GM23338 (cell line): Measurements from ENCODE around the gene EIF3L. TPM values are rescaled to one million over a fixed set of nuclear protein-coding genes. Genes with fewer than 3 reads are reported as not detected.

Experiments used
- ATAC-seq: fragments of 200-7000 bp; cut with Tn5 transposase; 3 replicates; pipeline ENCODE4 v1.9.1; 2020
- DNase-seq: peaks from one replicate; pipeline ENCODE4 v3.0.0-alpha.2; 2015; ENCODE audit warnings: low spot score
- H2AFZ ChIP-seq: fragments of 200-600 bp; sonication (generic); 2 replicates; pipeline ENCODE4 v1.8.0; 2016; ENCODE audit warnings: antibody characterized with exemption, mild to moderate bottlenecking, moderate library complexity
- H3F3A ChIP-seq: fragments of 200-600 bp; sonication (generic); replicated peaks from 2 replicates; pipeline ENCODE4 v1.8.0; 2017; ENCODE audit warnings: antibody characterized with exemption, mixed run types, low read depth
- H3K27ac ChIP-seq: fragments of 200-600 bp; sonication (generic); 2 replicates; pipeline ENCODE4 v1.6.1; 2016; ENCODE audit warnings: low read depth
- H3K27me3 ChIP-seq: fragments of 200-600 bp; sonication (generic); 2 replicates; pipeline ENCODE4 v1.8.0; 2016; ENCODE audit warnings: mild to moderate bottlenecking, mixed run types, moderate library complexity; ENCODE audit not compliant: insufficient read depth
- H3K36me3 ChIP-seq: fragments of 200-600 bp; sonication (generic); 2 replicates; pipeline ENCODE4 v1.8.0; 2016; ENCODE audit warnings: mild to moderate bottlenecking; ENCODE audit not compliant: insufficient read depth
- H3K4me1 ChIP-seq: fragments of 200-600 bp; sonication (generic); 2 replicates; pipeline ENCODE4 v1.8.0; 2016; ENCODE audit warnings: mild to moderate bottlenecking, moderate library complexity; ENCODE audit not compliant: insufficient read depth
- H3K4me2 ChIP-seq: fragments of 200-600 bp; sonication (generic); 2 replicates; pipeline ENCODE4 v1.7.1; 2017; ENCODE audit warnings: mixed run types
- H3K4me3 ChIP-seq: fragments of 200-600 bp; sonication (generic); 2 replicates; pipeline ENCODE4 v1.6.1; 2016; ENCODE audit warnings: mixed run types
- H3K79me2 ChIP-seq: fragments of 200-600 bp; sonication (generic); replicated peaks from 2 replicates; pipeline ENCODE4 v1.8.0; 2017; ENCODE audit warnings: mild to moderate bottlenecking; ENCODE audit not compliant: insufficient read depth
- H3K9me2 ChIP-seq: fragments of 200-600 bp; sonication (generic); 2 replicates; pipeline ENCODE4 v1.8.0; 2017; ENCODE audit not compliant: insufficient read depth
- H4K20me1 ChIP-seq: fragments of 200-600 bp; sonication (generic); replicated peaks from 2 replicates; pipeline ENCODE4 v1.8.0; 2017; ENCODE audit warnings: mild to moderate bottlenecking; ENCODE audit not compliant: insufficient read depth
- H3K27ac Mint-ChIP-seq: 2 replicates; pipeline ENCODE4 v1.8.0; 2020; ENCODE audit warnings: inconsistent platforms, mild to moderate bottlenecking, moderate library complexity, mixed read lengths
- H3K27me3 Mint-ChIP-seq: 3 replicates; pipeline ENCODE4 v1.8.0; 2022; ENCODE audit warnings: low read depth, mild to moderate bottlenecking, moderate library complexity, mixed read lengths, inconsistent platforms; ENCODE audit not compliant: insufficient read depth, poor library complexity
- H3K36me3 Mint-ChIP-seq: 3 replicates; pipeline ENCODE4 v1.8.0; 2021; ENCODE audit warnings: low read depth, mild to moderate bottlenecking, inconsistent platforms, moderate library complexity, mixed read lengths
- H3K4me1 Mint-ChIP-seq: 3 replicates; pipeline ENCODE4 v1.8.0; 2020; ENCODE audit warnings: mild to moderate bottlenecking, inconsistent platforms, mixed read lengths
- H3K4me3 Mint-ChIP-seq: 3 replicates; pipeline ENCODE4 v1.8.0; 2021; ENCODE audit warnings: moderate library complexity, mild to moderate bottlenecking, inconsistent platforms, mixed read lengths
- H3K9me3 Mint-ChIP-seq: 3 replicates; pipeline ENCODE4 v1.8.0; 2020; ENCODE audit warnings: moderate library complexity, mild to moderate bottlenecking, inconsistent platforms, mixed read lengths
- CREB1 ChIP-seq: fragments of 250-450 bp; sonication (Bioruptor Pico); IDR thresholded peaks from 2 replicates; pipeline ENCODE4 v1.5.0; 2020; ENCODE audit warnings: low read depth, mild to moderate bottlenecking, moderate library complexity
- EZH2 ChIP-seq: fragments of 200-600 bp; sonication (generic); IDR thresholded peaks from one replicate; pipeline ENCODE4 v1.8.0; 2017; ENCODE audit warnings: antibody characterized with exemption, mild to moderate bottlenecking, low read depth; ENCODE audit not compliant: unreplicated experiment
- EZH2phosphoT487 ChIP-seq: fragments of 200-600 bp; sonication (generic); IDR thresholded peaks from one replicate; pipeline ENCODE4 v1.8.1; 2018; ENCODE audit warnings: antibody characterized with exemption; ENCODE audit not compliant: unreplicated experiment
- JUNB ChIP-seq: IDR thresholded peaks from one replicate; pipeline ENCODE4 v1.6.1; 2016; ENCODE audit warnings: antibody characterized with exemption; ENCODE audit not compliant: unreplicated experiment
- NANOG ChIP-seq: IDR thresholded peaks from 2 replicates; pipeline ENCODE4 v1.6.1; 2016; ENCODE audit warnings: antibody characterized with exemption, borderline replicate concordance
- POLR2AphosphoS5 ChIP-seq: IDR thresholded peaks from 2 replicates; pipeline ENCODE4 v1.6.1; 2016; ENCODE audit warnings: antibody characterized with exemption, low read depth
- ZNF331 ChIP-seq: fragments of 250-450 bp; sonication (Bioruptor Pico); IDR thresholded peaks from 2 replicates; pipeline ENCODE4 v1.5.0; 2020; ENCODE audit warnings: low read depth, mild to moderate bottlenecking, moderate library complexity
- polyA plus RNA-seq: library from polyadenylated mRNA; unstranded; fragments of >200 nt; fragmentation: Nextera tagmentation; extraction: Ambion mirVana; gene quantifications from 2 replicates; pipeline ENCODE4 v1.2.1, GENCODE V29; 2016
- total RNA-seq: library from RNA; depleted of rRNA; stranded (reverse); fragments of >200 nt; shearing (Covaris generic); gene quantifications from 2 replicates; pipeline ENCODE4 v1.2.3, GENCODE V29; 2014
- TF ChIP-seq, protein P1 (sequence below), 2 experiments: fragments of 200-600 bp in 1 of 2; sonication (generic) in 1 of 2; conservative IDR thresholded peaks; 2 replicates each; pipeline versions ENCODE4 v1.5.1 to v1.6.1; 2016 to 2017; ENCODE audit warnings: antibody characterized with exemption in 2 of 2, low read depth in 2 of 2, mild to moderate bottlenecking in 2 of 2, moderate library complexity in 1 of 2
- TF ChIP-seq, protein P2 (sequence below): fragments of 250-450 bp; sonication (Bioruptor Pico); IDR thresholded peaks from 2 replicates; pipeline ENCODE4 v1.5.0; 2020; ENCODE audit warnings: mild to moderate bottlenecking, moderate library complexity

Gene EIF3L
- total and polyA plus RNA-seq, 2 experiments from 2014 or later, result 430 to 459 TPM

DNA sequence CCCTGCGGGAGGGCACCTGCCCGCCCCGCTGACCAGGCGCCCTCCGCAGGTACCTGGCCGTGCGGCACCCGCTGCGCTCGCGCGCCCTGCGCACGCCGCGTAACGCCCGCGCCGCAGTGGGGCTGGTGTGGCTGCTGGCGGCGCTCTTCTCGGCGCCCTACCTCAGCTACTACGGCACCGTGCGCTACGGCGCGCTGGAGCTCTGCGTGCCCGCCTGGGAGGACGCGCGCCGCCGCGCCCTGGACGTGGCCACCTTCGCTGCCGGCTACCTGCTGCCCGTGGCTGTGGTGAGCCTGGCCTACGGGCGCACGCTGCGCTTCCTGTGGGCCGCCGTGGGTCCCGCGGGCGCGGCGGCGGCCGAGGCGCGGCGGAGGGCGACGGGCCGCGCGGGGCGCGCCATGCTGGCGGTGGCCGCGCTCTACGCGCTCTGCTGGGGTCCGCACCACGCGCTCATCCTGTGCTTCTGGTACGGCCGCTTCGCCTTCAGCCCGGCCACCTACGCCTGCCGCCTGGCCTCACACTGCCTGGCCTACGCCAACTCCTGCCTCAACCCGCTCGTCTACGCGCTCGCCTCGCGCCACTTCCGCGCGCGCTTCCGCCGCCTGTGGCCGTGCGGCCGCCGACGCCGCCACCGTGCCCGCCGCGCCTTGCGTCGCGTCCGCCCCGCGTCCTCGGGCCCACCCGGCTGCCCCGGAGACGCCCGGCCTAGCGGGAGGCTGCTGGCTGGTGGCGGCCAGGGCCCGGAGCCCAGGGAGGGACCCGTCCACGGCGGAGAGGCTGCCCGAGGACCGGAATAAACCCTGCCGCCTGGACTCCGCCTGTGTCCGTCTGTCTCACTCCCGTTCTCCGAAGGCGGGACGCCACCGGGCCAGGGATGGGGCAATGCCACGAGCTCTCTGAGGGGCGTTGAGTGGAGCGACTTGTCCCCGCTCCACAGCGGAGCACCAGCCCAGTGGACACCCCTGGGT lies 24.3 kb upstream of the EIF3L start:
- peaks cover 33% of the 10 kb centered on the region for H3K4me1 Mint-ChIP-seq
- Histone ChIP-seq H2AFZ (0 out of 2 replicates have a peak overlapping the region, but pooled peaks have one; percentile 32), H3K36me3 (no peaks in the 10 kb centered on the region), H3K27me3 (peaks cover 53% of the 10 kb centered on the region), H3K9me2 (no peaks in the 10 kb centered on the region), H4K20me1 (no peaks in the 10 kb centered on the region), H3K79me2 (no peaks in the 10 kb centered on the region), H3F3A (peaks cover 12% of the 10 kb centered on the region; the same call in 1 of the 2 replicates), H3K27ac (no peak overlapping the region), H3K4me2 (peak overlapping the region; percentile 75), H3K4me3 (peak overlapping the region; percentile 47), H3K4me1 (peaks cover 27% of the 10 kb centered on the region)
- ATAC-seq (peak; percentile 69), DNase-seq (peak; percentile 82)
- H3K4me3 Mint-ChIP-seq, result peak overlapping the region; percentile 66
- H3K9me3 Mint-ChIP-seq, result no peaks in the 10 kb centered on the region; the same call in 2 of the 3 replicates
- no peak overlapping the region for H3K27ac Mint-ChIP-seq
- TF ChIP-seq, protein P1, sequence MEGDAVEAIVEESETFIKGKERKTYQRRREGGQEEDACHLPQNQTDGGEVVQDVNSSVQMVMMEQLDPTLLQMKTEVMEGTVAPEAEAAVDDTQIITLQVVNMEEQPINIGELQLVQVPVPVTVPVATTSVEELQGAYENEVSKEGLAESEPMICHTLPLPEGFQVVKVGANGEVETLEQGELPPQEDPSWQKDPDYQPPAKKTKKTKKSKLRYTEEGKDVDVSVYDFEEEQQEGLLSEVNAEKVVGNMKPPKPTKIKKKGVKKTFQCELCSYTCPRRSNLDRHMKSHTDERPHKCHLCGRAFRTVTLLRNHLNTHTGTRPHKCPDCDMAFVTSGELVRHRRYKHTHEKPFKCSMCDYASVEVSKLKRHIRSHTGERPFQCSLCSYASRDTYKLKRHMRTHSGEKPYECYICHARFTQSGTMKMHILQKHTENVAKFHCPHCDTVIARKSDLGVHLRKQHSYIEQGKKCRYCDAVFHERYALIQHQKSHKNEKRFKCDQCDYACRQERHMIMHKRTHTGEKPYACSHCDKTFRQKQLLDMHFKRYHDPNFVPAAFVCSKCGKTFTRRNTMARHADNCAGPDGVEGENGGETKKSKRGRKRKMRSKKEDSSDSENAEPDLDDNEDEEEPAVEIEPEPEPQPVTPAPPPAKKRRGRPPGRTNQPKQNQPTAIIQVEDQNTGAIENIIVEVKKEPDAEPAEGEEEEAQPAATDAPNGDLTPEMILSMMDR (conservative IDR thresholded peaks at IDR 0.05; ENCODE audit: low read depth in 2 of 2), result peak in 1 of 2 experiments; percentile 56; a peak in 2 of 4 replicates
- peak; percentile 54; the same call in 1 of the 2 replicates for TF ChIP-seq POLR2AphosphoS5
- TF ChIP-seq JUNB, result no peak
- peak; percentile 6 for TF ChIP-seq EZH2
- TF ChIP-seq EZH2phosphoT487, result no peak
- H3K36me3 Mint-ChIP-seq, result no peaks in the 10 kb centered on the region; the same call in 2 of the 3 replicates
- H3K27me3 Mint-ChIP-seq, result peaks cover 52% of the 10 kb centered on the region

DNA sequence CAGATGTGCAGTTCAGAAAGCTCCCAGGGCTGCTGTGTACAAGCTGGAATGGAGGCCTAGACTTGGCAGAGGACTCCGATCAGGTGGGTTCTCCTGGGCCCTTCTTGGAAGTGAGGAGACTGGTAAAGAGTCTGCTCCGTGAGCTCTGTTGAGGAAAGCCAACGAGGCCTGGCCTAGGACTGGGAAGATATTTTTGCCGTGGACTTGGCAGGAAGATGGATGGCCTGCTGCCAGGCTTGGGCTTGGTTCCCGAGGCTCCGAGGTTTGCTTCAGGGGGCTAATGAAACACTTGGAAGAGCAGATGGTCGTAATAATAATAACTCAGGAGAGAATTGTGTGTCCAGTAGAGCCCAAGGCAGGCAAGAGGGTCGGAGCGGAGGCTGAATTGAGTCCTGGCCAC lies 22.2 kb upstream of the EIF3L start:
- Histone ChIP-seq H3F3A (peaks cover 8% of the 10 kb centered on the region; the same call in 1 of the 2 replicates), H3K27ac (no peak overlapping the region), H3K4me2 (no peak overlapping the region), H3K27me3 (peaks cover 41% of the 10 kb centered on the region), H3K36me3 (no peaks in the 10 kb centered on the region; the same call in 1 of the 2 replicates), H3K79me2 (no peaks in the 10 kb centered on the region), H3K4me1 (peaks cover 23% of the 10 kb centered on the region), H2AFZ (no peak overlapping the region), H3K4me3 (no peak overlapping the region), H4K20me1 (no peaks in the 10 kb centered on the region), H3K9me2 (no peaks in the 10 kb centered on the region)
- DNase-seq (no peak), ATAC-seq (no peak)
- no peak overlapping the region; the same call in 2 of the 3 replicates for H3K4me3 Mint-ChIP-seq
- peaks cover 35% of the 10 kb centered on the region for H3K27me3 Mint-ChIP-seq
- no peak overlapping the region for H3K27ac Mint-ChIP-seq
- H3K4me1 Mint-ChIP-seq, result peaks cover 21% of the 10 kb centered on the region
- H3K9me3 Mint-ChIP-seq, result no peaks in the 10 kb centered on the region
- H3K36me3 Mint-ChIP-seq, result peaks cover 10% of the 10 kb centered on the region; the same call in 2 of the 3 replicates
- no peak for TF ChIP-seq ZNF331 (CRISPR knock-in tag)
- TF ChIP-seq EZH2phosphoT487, result no peak
- TF ChIP-seq NANOG, result no peak
- TF ChIP-seq CREB1 (CRISPR knock-in tag), result no peak
- TF ChIP-seq, protein P2, sequence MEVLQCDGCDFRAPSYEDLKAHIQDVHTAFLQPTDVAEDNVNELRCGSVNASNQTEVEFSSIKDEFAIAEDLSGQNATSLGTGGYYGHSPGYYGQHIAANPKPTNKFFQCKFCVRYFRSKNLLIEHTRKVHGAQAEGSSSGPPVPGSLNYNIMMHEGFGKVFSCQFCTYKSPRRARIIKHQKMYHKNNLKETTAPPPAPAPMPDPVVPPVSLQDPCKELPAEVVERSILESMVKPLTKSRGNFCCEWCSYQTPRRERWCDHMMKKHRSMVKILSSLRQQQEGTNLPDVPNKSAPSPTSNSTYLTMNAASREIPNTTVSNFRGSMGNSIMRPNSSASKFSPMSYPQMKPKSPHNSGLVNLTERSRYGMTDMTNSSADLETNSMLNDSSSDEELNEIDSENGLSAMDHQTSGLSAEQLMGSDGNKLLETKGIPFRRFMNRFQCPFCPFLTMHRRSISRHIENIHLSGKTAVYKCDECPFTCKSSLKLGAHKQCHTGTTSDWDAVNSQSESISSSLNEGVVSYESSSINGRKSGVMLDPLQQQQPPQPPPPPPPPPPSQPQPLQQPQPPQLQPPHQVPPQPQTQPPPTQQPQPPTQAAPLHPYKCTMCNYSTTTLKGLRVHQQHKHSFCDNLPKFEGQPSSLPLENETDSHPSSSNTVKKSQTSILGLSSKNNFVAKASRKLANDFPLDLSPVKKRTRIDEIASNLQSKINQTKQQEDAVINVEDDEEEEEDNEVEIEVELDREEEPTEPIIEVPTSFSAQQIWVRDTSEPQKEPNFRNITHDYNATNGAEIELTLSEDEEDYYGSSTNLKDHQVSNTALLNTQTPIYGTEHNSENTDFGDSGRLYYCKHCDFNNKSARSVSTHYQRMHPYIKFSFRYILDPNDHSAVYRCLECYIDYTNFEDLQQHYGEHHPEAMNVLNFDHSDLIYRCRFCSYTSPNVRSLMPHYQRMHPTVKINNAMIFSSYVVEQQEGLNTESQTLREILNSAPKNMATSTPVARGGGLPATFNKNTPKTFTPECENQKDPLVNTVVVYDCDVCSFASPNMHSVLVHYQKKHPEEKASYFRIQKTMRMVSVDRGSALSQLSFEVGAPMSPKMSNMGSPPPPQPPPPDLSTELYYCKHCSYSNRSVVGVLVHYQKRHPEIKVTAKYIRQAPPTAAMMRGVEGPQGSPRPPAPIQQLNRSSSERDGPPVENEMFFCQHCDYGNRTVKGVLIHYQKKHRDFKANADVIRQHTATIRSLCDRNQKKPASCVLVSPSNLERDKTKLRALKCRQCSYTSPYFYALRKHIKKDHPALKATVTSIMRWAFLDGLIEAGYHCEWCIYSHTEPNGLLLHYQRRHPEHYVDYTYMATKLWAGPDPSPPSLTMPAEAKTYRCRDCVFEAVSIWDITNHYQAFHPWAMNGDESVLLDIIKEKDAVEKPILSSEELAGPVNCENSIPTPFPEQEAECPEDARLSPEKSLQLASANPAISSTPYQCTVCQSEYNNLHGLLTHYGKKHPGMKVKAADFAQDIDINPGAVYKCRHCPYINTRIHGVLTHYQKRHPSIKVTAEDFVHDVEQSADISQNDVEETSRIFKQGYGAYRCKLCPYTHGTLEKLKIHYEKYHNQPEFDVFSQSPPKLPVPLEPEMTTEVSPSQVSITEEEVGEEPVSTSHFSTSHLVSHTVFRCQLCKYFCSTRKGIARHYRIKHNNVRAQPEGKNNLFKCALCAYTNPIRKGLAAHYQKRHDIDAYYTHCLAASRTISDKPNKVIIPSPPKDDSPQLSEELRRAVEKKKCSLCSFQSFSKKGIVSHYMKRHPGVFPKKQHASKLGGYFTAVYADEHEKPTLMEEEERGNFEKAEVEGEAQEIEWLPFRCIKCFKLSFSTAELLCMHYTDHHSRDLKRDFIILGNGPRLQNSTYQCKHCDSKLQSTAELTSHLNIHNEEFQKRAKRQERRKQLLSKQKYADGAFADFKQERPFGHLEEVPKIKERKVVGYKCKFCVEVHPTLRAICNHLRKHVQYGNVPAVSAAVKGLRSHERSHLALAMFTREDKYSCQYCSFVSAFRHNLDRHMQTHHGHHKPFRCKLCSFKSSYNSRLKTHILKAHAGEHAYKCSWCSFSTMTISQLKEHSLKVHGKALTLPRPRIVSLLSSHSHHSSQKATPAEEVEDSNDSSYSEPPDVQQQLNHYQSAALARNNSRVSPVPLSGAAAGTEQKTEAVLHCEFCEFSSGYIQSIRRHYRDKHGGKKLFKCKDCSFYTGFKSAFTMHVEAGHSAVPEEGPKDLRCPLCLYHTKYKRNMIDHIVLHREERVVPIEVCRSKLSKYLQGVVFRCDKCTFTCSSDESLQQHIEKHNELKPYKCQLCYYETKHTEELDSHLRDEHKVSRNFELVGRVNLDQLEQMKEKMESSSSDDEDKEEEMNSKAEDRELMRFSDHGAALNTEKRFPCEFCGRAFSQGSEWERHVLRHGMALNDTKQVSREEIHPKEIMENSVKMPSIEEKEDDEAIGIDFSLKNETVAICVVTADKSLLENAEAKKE, result no peak
